ENCODE measurements around the gene RTTN.

DNA sequence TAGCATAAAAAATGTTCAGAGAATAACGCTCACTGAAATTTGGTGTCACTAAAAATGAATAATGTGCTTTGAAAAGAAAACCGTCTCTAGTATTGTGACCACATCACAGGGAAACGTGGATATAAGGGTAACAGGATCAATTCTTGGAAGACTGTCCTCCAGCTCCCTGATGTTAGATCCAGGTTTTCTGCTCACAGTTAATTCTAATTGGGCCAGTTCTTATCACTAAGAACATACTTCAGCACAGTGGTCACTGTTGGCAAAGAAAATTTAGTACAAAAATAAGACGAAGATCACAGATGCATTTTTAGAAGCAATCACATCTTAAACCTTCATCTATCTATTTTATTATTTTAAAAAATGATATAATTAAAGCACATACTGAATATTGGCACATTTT, 200.8 kb downstream of the RTTN start:
- TF ChIP-seq, protein P1, sequence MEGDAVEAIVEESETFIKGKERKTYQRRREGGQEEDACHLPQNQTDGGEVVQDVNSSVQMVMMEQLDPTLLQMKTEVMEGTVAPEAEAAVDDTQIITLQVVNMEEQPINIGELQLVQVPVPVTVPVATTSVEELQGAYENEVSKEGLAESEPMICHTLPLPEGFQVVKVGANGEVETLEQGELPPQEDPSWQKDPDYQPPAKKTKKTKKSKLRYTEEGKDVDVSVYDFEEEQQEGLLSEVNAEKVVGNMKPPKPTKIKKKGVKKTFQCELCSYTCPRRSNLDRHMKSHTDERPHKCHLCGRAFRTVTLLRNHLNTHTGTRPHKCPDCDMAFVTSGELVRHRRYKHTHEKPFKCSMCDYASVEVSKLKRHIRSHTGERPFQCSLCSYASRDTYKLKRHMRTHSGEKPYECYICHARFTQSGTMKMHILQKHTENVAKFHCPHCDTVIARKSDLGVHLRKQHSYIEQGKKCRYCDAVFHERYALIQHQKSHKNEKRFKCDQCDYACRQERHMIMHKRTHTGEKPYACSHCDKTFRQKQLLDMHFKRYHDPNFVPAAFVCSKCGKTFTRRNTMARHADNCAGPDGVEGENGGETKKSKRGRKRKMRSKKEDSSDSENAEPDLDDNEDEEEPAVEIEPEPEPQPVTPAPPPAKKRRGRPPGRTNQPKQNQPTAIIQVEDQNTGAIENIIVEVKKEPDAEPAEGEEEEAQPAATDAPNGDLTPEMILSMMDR (conservative IDR thresholded peaks at IDR 0.05; ENCODE audit: low read depth, low read length) = no peak
- no peak for TF ChIP-seq RFX5 (IDR thresholded peaks at IDR 0.05; ENCODE audit: low read depth, low read length)
- TF ChIP-seq MAZ (IDR thresholded peaks at IDR 0.05; ENCODE audit: borderline replicate concordance, low read depth, low read length) = no peak
- no peak for TF ChIP-seq SMC3 (IDR thresholded peaks at IDR 0.05; ENCODE audit: low read depth, low read length)
- TF ChIP-seq RAD21 (IDR thresholded peaks at IDR 0.05; ENCODE audit: low read length) = no peak
- no peak for TF ChIP-seq POLR2A (IDR thresholded peaks at IDR 0.05; ENCODE audit: low read depth, low read length)
- TF ChIP-seq CHD1 (IDR thresholded peaks at IDR 0.05; ENCODE audit: low read depth, low read length) = no peak
- TF ChIP-seq, protein P2, sequence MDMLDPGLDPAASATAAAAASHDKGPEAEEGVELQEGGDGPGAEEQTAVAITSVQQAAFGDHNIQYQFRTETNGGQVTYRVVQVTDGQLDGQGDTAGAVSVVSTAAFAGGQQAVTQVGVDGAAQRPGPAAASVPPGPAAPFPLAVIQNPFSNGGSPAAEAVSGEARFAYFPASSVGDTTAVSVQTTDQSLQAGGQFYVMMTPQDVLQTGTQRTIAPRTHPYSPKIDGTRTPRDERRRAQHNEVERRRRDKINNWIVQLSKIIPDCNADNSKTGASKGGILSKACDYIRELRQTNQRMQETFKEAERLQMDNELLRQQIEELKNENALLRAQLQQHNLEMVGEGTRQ (IDR thresholded peaks at IDR 0.05; ENCODE audit: low read depth, low read length) = no peak
- no peak for TF ChIP-seq MXI1 (IDR thresholded peaks at IDR 0.05; ENCODE audit: borderline replicate concordance, low read depth, low read length)
